A549 treated with ZK216348 at 1 μM for 4 hours (cell line): ENCODE measurements around the gene SMAD6. TPM values are rescaled to one million over a fixed set of nuclear protein-coding genes. Genes with fewer than 3 reads are reported as not detected.

Experiments
- total RNA-seq: library from RNA; stranded (reverse); fragments of 200-300 nt; extraction: Qiagen RNA extraction; gene quantifications from 5 replicates; pipeline ENCODE4 v1.2.3, GENCODE V29; 2022; ENCODE audit warnings: low read depth

Gene SMAD6
- 15.1 to 29.1 TPM (median 25.0 TPM) in 5 replicates for total RNA-seq

DNA sequence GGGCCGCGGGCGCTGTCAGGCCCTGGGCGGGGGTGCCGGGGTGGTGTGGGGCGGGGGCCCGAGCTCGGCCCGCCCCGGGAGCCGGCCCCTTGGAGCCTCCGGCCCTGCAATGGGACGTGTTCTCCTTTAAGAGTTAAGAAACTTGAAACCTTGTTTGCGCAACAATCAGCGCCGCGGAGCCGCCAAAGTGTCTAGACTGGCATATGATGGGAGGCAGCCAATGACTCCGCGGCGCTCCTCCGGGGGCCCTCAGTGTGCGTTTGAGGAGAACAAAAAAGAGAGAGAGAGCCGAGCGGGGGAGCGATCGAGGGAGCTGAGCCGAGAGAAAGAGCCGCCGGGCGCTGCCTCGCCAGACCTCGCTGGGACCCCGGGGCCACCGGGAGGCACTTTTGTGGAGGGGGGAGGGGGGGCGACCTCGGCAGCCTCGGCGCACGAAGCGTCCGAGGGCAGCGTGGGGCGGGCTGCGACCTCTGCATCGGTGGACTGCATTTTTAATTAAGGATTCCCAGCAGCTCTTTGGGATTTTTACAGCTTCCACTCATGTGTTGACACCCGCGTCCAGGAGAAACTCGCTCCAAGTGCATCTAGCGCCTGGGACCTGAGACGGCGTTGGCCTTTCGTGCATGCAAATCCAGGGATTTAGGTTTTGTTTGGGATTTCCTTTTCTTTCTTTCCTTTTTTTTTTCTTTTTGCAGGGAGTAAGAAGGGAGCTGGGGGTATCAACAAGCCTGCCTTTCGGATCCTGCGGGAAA lies at the start of gene SMAD6:
Gene SMAD6, plus strand, starts transcription at position 202 of the 752 bp plus-strand sequence. CDS start 1,023 bp downstream, outside the sequence.

Other genes starting within 250 kb of the SMAD6 start
- 42.3 to 61.5 TPM (median 48.0 TPM) in 5 replicates for gene SNAPC5, start 204.5 kb upstream of the SMAD6 start, total RNA-seq
- 5,293 to 5,653 TPM (median 5,434 TPM) in 5 replicates for gene RPL4, start 197.4 kb upstream of the SMAD6 start, total RNA-seq
- 30.2 to 42.8 TPM (median 38.8 TPM) in 5 replicates for gene ZWILCH, start 196.9 kb upstream of the SMAD6 start, total RNA-seq
- gene LCTL, start 136.2 kb upstream of the SMAD6 start, total RNA-seq = not detected in 5 replicates